ENCODE measurements around the gene SLC6A3. TPM values are rescaled to one million over a fixed set of nuclear protein-coding genes. Genes with fewer than 3 reads are reported as not detected.

SLC6A3 gene
- total RNA-seq, 1 experiment from 2014 or later, result not detected

GRCh38 chr5:1368236-1368635, 77.0 kb downstream of the SLC6A3 start:
- no peak overlapping the region for H3K4me3 ChIP-seq (ENCODE audit: low read depth, low read length, poor library complexity, severe bottlenecking)
- intact Hi-C loops (cut with micrococcal nuclease; ENCODE audit: unreplicated experiment), result no loop called here
- no TSS peak for BruUV-seq (replicated peaks)
- no peak overlapping the region for H3K27ac ChIP-seq (ENCODE audit: low read depth, low read length, poor library complexity, severe bottlenecking)
- peaks cover 90% of the 10 kb centered on the region for H3K27me3 ChIP-seq (replicated peaks; ENCODE audit: insufficient read depth, low read depth, low read length, poor library complexity)
- H3K4me1 ChIP-seq (ENCODE audit: insufficient read depth, low read length, poor library complexity, severe bottlenecking), result no peaks in the 10 kb centered on the region
- TF ChIP-seq CTCF (conservative IDR thresholded peaks at IDR 0.05; ENCODE audit: low read depth, low read length) (no peak), EZH2 (IDR thresholded peaks at IDR 0.05; ENCODE audit: borderline replicate concordance, low read depth, low read length, poor library complexity, severe bottlenecking) (no peak)
- DNase-seq (ENCODE audit: low spot score), result no peak
- ChIA-PET CTCF (no interaction called here), POLR2A (ENCODE audit: low non-redundant PET) (no interaction called here)
- H3K36me3 ChIP-seq (ENCODE audit: insufficient read depth, low read length, poor library complexity, severe bottlenecking), result no peaks in the 10 kb centered on the region
- no peaks in the 10 kb centered on the region for H3K9me3 ChIP-seq (ENCODE audit: low read depth, low read length, poor library complexity, severe bottlenecking)

GRCh38 chr5:1367149-1367548, 78.1 kb downstream of the SLC6A3 start:
- Histone ChIP-seq H3K27ac (ENCODE audit: low read depth, low read length, poor library complexity, severe bottlenecking) (no peak overlapping the region), H3K36me3 (ENCODE audit: insufficient read depth, low read length, poor library complexity, severe bottlenecking) (no peaks in the 10 kb centered on the region), H3K4me1 (ENCODE audit: insufficient read depth, low read length, poor library complexity, severe bottlenecking) (no peaks in the 10 kb centered on the region), H3K27me3 (replicated peaks; ENCODE audit: insufficient read depth, low read depth, low read length, poor library complexity) (peaks cover 90% of the 10 kb centered on the region), H3K9me3 (ENCODE audit: low read depth, low read length, poor library complexity, severe bottlenecking) (no peaks in the 10 kb centered on the region), H3K4me3 (ENCODE audit: low read depth, low read length, poor library complexity, severe bottlenecking) (no peak overlapping the region)
- TF ChIP-seq CTCF (conservative IDR thresholded peaks at IDR 0.05; ENCODE audit: low read depth, low read length), result no peak
- ChIA-PET CTCF (no interaction called here), POLR2A (ENCODE audit: low non-redundant PET) (no interaction called here)
- intact Hi-C loops (cut with micrococcal nuclease; ENCODE audit: unreplicated experiment), result no loop called here
- BruUV-seq (replicated peaks), result no TSS peak
- no peak for DNase-seq (ENCODE audit: low spot score)

GRCh38 chr5:1366514-1366913, 78.7 kb downstream of the SLC6A3 start:
- Histone ChIP-seq H3K9me3 (ENCODE audit: low read depth, low read length, poor library complexity, severe bottlenecking) (no peaks in the 10 kb centered on the region), H3K4me1 (ENCODE audit: insufficient read depth, low read length, poor library complexity, severe bottlenecking) (no peaks in the 10 kb centered on the region), H3K27me3 (replicated peaks; ENCODE audit: insufficient read depth, low read depth, low read length, poor library complexity) (peaks cover 90% of the 10 kb centered on the region), H3K4me3 (ENCODE audit: low read depth, low read length, poor library complexity, severe bottlenecking) (no peak overlapping the region), H3K36me3 (ENCODE audit: insufficient read depth, low read length, poor library complexity, severe bottlenecking) (no peaks in the 10 kb centered on the region), H3K27ac (ENCODE audit: low read depth, low read length, poor library complexity, severe bottlenecking) (no peak overlapping the region)
- no TSS peak for BruUV-seq (replicated peaks)
- ChIA-PET CTCF (no interaction called here), POLR2A (ENCODE audit: low non-redundant PET) (no interaction called here)
- intact Hi-C loops (cut with micrococcal nuclease; ENCODE audit: unreplicated experiment), result no loop called here
- DNase-seq (ENCODE audit: low spot score), result no peak
- TF ChIP-seq CTCF (conservative IDR thresholded peaks at IDR 0.05; ENCODE audit: low read depth, low read length) (no peak), EZH2 (IDR thresholded peaks at IDR 0.05; ENCODE audit: borderline replicate concordance, low read depth, low read length, poor library complexity, severe bottlenecking) (no peak)
